SK-N-SH (cell line): Measurements from ENCODE around the gene OPCML. TPM values are rescaled to one million over a fixed set of nuclear protein-coding genes. Genes with fewer than 3 reads are reported as not detected.

Source experiments
- CTCF ChIA-PET: fragments of 300-600, 350-600 bp; formaldehyde crosslinking; extraction: SDS; loops from one replicate; lab custom pipeline; 2021; lab: Yijun Ruan, JAX
- POLR2A ChIA-PET: fragments of 350-600 bp; sonication (Branson Sonifier 250); formaldehyde crosslinking; extraction: SDS; loops from one replicate; lab custom pipeline; 2020; ENCODE audit warnings: antibody characterized with exemption, inconsistent platforms; lab: Yijun Ruan, JAX
- DNase-seq: peaks from one replicate; pipeline ENCODE4 v3.0.0; 2012
- H2AFZ ChIP-seq: fragments of 200-600 bp; sonication (generic); 2 replicates; pipeline ENCODE4 v1.8.1; 2016; ENCODE audit warnings: antibody characterized with exemption, mild to moderate bottlenecking, low read depth
- H3F3A ChIP-seq: fragments of 200-600 bp; sonication (generic); replicated peaks from 2 replicates; pipeline ENCODE3; 2016; ENCODE audit warnings: antibody characterized with exemption, mild to moderate bottlenecking; ENCODE audit not compliant: insufficient read depth
- H3K27ac ChIP-seq, 2 experiments: fragments of 200-500 bp in 1 of 2; fragments of 200-600 bp in 1 of 2; sonication (Bioruptor generic) in 1 of 2; sonication (generic), shearing (Covaris generic) in 1 of 2; 2 replicates each; pipeline versions ENCODE4 v1.5.1 to v1.6.1; 2014 to 2016; ENCODE audit warnings: low read depth in 2 of 2, inconsistent platforms in 1 of 2, low read length in 1 of 2, mild to moderate bottlenecking in 1 of 2, mixed read lengths in 1 of 2
- H3K27me3 ChIP-seq: fragments of 200-600 bp; sonication (generic), shearing (Covaris generic); 2 replicates; pipeline ENCODE4 v1.6.1; 2016; ENCODE audit warnings: mixed run types; ENCODE audit not compliant: insufficient read depth
- H3K36me3 ChIP-seq, 2 experiments: fragments of 200-500 bp in 1 of 2; fragments of 200-600 bp in 1 of 2; sonication (Bioruptor generic) in 1 of 2; sonication (generic) in 1 of 2; replicated peaks in 1 of 2; 2 replicates each; pipeline versions ENCODE3 to v1.5.1; 2014 to 2016; ENCODE audit warnings: low read length in 1 of 2, mild to moderate bottlenecking in 1 of 2; ENCODE audit not compliant: insufficient read depth in 2 of 2, control insufficient read depth in 1 of 2
- H3K4me1 ChIP-seq, 2 experiments: fragments of 200-500 bp in 1 of 2; fragments of 200-600 bp in 1 of 2; sonication (Bioruptor generic) in 1 of 2; sonication (generic), shearing (Covaris generic) in 1 of 2; 2 replicates each; pipeline versions ENCODE4 v1.5.1 to v1.6.1; 2014 to 2016; ENCODE audit warnings: low read depth in 1 of 2, low read length in 1 of 2, mixed run types in 1 of 2; ENCODE audit not compliant: insufficient read depth in 2 of 2, control insufficient read depth in 1 of 2
- H3K4me2 ChIP-seq: fragments of 200-600 bp; sonication (generic), shearing (Covaris generic); 2 replicates; pipeline ENCODE4 v1.6.1; 2017; ENCODE audit warnings: mixed run types
- H3K4me3 ChIP-seq, 2 experiments: fragments of 200-500 bp in 1 of 2; fragments of 200-600 bp in 1 of 2; sonication (Bioruptor generic) in 1 of 2; sonication (generic), shearing (Covaris generic) in 1 of 2; 2 replicates each; pipeline versions ENCODE4 v1.5.1 to v1.8.1; 2014 to 2016; ENCODE audit warnings: low read depth in 2 of 2, inconsistent platforms in 1 of 2, low read length in 1 of 2, mild to moderate bottlenecking in 1 of 2, mixed read lengths in 1 of 2, moderate library complexity in 1 of 2
- H3K79me2 ChIP-seq: fragments of 200-600 bp; sonication (generic); 2 replicates; pipeline ENCODE4 v1.8.1; 2017; ENCODE audit warnings: mild to moderate bottlenecking; ENCODE audit not compliant: insufficient read depth
- H3K9ac ChIP-seq: fragments of 200-600 bp; sonication (generic); 2 replicates; pipeline ENCODE4 v1.6.1; 2017; ENCODE audit warnings: mixed run types
- H3K9me2 ChIP-seq: fragments of 200-600 bp; sonication (generic); 2 replicates; pipeline ENCODE4 v1.6.1; 2017; ENCODE audit warnings: mixed run types
- H3K9me3 ChIP-seq: fragments of 200-600 bp; sonication (generic); 2 replicates; pipeline ENCODE4 v1.6.1; 2017; ENCODE audit warnings: mixed run types, mild to moderate bottlenecking, moderate library complexity
- H4K20me1 ChIP-seq: fragments of 200-600 bp; sonication (generic); 2 replicates; pipeline ENCODE4 v1.6.1; 2017; ENCODE audit warnings: mild to moderate bottlenecking, mixed run types; ENCODE audit not compliant: insufficient read depth
- FOXM1 ChIP-seq: IDR thresholded peaks from 2 replicates; pipeline ENCODE4 v1.4.0; 2012; ENCODE audit warnings: low read depth, mild to moderate bottlenecking
- IRF3 ChIP-seq: fragments of 150-350 bp; IDR thresholded peaks from 2 replicates; pipeline ENCODE4 v1.6.1; 2016; ENCODE audit warnings: mild to moderate bottlenecking, low read depth, low read length
- MEF2A ChIP-seq: IDR thresholded peaks from 2 replicates; pipeline ENCODE4 v1.4.0; 2012; ENCODE audit warnings: low read depth, borderline replicate concordance
- NRF1 ChIP-seq: IDR thresholded peaks from 2 replicates; pipeline ENCODE4 v1.6.1; 2012; ENCODE audit warnings: low read depth, mild to moderate bottlenecking, low read length
- POLR2AphosphoS5 ChIP-seq: IDR thresholded peaks from 2 replicates; pipeline ENCODE4 v1.6.1; 2012; ENCODE audit warnings: low read depth, low read length
- RAD21 ChIP-seq: IDR thresholded peaks from 2 replicates; pipeline ENCODE4 v1.6.1; 2012; ENCODE audit warnings: mild to moderate bottlenecking, low read length
- RCOR1 ChIP-seq: fragments of 150-350 bp; IDR thresholded peaks from 2 replicates; pipeline ENCODE4 v1.6.1; 2017; ENCODE audit warnings: antibody characterized with exemption, low read length
- REST ChIP-seq: IDR thresholded peaks from 2 replicates; pipeline ENCODE4 v1.6.1; 2012; ENCODE audit warnings: mild to moderate bottlenecking, low read depth, low read length, moderate library complexity
- TAF1 ChIP-seq: IDR thresholded peaks from 2 replicates; pipeline ENCODE4 v1.6.1; 2012; ENCODE audit warnings: low read depth, mild to moderate bottlenecking, low read length, moderate library complexity, borderline replicate concordance
- WGBS: methylation state at CpG from one replicate; pipeline ENCODE4 v1.1.6; 2017; ENCODE audit warnings: low lambda C conversion rate; 5-methylcytosine and 5-hydroxymethylcytosine counted together
- polyA plus RNA-seq, 3 experiments: library from polyadenylated mRNA; depleted of rRNA; stranded (reverse); fragments of >200 nt; gene quantifications; 2 replicates each; pipeline ENCODE4 v1.2.3, GENCODE V29; 2012
- TF ChIP-seq, protein P1 (sequence below): fragments of 200-600 bp; sonication (generic); IDR thresholded peaks from 2 replicates; pipeline ENCODE4 v1.6.1; 2017; ENCODE audit warnings: antibody characterized with exemption, mild to moderate bottlenecking, moderate library complexity

OPCML gene
- polyA plus RNA-seq, 1 of the 3 experiments (the other 2 are of a cell fraction) = not detected

GRCh38 chr11:132846075-132846474 is 686.2 kb downstream of the OPCML start (continued):
- TF ChIP-seq IRF3 = no peak
- no peak for TF ChIP-seq RAD21
- no peak for TF ChIP-seq POLR2AphosphoS5

GRCh38 chr11:132844956-132845696 is 687.2 kb downstream of the OPCML start:
- no peaks in the 10 kb centered on the region for H3K9me3 ChIP-seq
- no peaks in the 10 kb centered on the region for H4K20me1 ChIP-seq
- H3K27me3 ChIP-seq = no peaks in the 10 kb centered on the region
- WGBS = 24% methylated on average over 5 of the region's 5 CpGs
- H3K4me2 ChIP-seq = no peak overlapping the region
- POLR2A ChIA-PET = interaction anchor here (0.6 kb wide), 1 partner anchor 19 kb away, joined by 3 read pairs; no protein-coding TSS in a partner anchor
- no peak overlapping the region for H3K27ac ChIP-seq
- no peak overlapping the region for H2AFZ ChIP-seq
- no peak overlapping the region for H3K4me3 ChIP-seq
- H3F3A ChIP-seq = no peaks in the 10 kb centered on the region
- DNase-seq = no peak
- no peaks in the 10 kb centered on the region for H3K9me2 ChIP-seq
- H3K36me3 ChIP-seq = no peaks in the 10 kb centered on the region
- H3K9ac ChIP-seq = no peak overlapping the region
- no peaks in the 10 kb centered on the region for H3K4me1 ChIP-seq
- TF ChIP-seq FOXM1 (no peak), NRF1 (no peak), MEF2A (no peak), REST (no peak), RCOR1 (no peak), TAF1 (no peak)
- TF ChIP-seq, protein P1, sequence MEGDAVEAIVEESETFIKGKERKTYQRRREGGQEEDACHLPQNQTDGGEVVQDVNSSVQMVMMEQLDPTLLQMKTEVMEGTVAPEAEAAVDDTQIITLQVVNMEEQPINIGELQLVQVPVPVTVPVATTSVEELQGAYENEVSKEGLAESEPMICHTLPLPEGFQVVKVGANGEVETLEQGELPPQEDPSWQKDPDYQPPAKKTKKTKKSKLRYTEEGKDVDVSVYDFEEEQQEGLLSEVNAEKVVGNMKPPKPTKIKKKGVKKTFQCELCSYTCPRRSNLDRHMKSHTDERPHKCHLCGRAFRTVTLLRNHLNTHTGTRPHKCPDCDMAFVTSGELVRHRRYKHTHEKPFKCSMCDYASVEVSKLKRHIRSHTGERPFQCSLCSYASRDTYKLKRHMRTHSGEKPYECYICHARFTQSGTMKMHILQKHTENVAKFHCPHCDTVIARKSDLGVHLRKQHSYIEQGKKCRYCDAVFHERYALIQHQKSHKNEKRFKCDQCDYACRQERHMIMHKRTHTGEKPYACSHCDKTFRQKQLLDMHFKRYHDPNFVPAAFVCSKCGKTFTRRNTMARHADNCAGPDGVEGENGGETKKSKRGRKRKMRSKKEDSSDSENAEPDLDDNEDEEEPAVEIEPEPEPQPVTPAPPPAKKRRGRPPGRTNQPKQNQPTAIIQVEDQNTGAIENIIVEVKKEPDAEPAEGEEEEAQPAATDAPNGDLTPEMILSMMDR = no peak
- CTCF ChIA-PET = interaction anchor here (1.0 kb wide), 1 partner anchor 10 kb away, joined by 3 read pairs; no protein-coding TSS in a partner anchor
- H3K79me2 ChIP-seq = no peaks in the 10 kb centered on the region
